ENCODE data around the gene ZNF837.
"Not testable (repeated sequence)": the region's sequence is repeated elsewhere in the genome, so short reads cannot be mapped to it uniquely, and the experiment has no call there.

ZNF837 gene

DNA sequence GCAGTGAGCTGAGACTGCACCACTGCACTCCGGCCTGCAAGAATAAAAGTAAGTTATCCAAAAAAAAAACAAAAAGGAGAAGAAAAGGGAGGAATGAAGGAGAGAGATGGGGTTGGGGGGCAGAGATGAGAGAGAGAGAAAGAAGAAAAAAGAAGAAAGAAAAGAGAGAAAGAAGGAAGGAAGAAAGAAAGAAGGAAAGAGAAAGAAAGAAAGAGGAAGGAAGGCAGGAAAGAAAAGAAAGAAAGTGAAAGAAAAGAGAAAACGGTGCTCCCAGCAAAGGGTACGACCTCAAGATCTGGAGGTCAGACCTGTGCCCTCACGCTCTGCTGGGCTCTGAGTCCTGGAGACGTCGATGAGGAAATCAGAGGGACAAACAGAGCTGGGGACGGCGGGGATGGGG, 31.2 kb downstream of the ZNF837 start:
- no peak for FAIRE-seq

DNA sequence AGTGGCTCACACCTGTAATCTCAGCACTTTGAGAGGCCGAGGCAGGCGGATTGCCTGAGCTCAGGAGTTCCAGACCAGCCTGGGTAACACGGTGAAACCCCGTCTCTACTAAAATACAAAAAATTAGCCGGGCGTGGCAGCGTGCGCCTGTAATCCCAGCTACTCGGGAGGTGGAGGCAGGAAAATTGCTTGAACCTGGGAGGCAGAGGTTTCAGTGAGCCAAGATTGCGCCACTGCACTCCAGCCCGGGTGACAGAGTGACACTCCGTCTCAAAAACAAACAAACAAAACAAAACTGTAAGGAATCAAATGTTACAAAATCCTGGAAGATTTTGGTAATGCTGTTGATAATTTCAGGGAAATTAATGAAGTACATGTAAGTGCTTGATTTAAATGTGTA, 32.8 kb downstream of the ZNF837 start:
- not testable (repeated sequence) for FAIRE-seq

DNA sequence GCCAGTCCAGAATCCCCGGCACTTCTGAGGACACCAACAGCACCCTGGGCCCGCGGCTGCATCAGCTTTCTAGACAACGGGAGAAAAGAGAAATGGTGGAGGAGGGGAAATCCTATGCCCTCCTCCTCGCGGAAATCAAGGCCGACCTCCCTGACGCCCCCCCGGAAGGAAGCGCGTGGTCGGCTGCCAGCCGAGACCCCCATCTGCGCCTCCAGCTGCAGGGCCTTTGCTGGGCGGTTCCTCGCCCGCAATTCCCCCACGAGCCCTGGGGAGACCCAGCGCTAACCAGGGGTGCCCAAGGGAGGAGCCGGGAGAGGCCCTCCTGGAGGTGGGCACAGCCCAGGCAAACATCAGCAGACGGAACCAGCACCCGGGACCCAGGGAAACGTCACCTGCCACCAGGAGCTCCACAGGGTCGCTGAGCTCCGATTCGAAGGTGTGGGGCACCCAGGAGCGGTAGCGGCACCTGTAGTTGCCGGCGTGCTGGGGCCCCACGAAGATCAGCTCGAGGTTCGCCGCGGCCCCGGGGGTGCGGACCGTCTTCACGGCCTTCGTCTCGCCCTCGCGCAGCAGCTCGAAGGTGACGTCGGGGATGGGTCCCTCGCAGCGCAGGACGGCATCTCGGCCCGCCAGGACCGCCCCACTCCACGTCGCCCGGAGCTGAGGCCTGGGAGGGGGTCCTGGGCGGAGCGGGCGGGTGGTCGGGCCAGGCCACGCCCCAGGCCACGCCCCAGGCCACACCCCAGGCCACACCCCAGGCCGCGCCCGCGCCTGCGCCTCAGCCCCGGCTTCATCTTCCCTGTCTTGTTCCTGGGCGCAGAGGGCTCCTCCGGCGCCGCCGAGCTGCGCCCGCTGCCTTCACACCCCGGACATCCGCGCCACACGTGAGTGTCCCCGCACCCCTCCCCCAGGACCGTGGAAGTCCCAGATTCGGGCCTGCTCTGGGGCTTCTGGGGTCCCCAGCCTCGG, 33.6 kb downstream of the ZNF837 start:
- FAIRE-seq: no peak

DNA sequence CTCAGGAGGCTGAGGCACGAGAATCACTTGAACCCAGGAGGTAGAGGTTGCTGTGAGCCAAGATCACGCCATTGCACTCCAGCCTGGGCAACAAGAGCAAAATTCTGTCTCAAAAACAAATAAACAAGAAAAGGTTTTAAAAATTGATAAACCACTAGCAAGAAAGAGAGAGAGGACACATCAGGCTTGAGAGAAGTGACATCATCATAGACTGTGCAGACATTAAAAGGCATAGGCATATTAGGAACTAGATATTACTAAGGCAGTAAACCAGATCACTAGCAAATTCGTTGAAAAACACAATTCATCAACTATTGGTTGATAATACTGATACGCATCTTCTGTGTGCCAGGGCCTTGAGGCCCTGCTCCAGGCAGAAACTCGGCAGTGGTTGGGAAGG, 35.3 kb downstream of the ZNF837 start:
- no peak for FAIRE-seq

DNA sequence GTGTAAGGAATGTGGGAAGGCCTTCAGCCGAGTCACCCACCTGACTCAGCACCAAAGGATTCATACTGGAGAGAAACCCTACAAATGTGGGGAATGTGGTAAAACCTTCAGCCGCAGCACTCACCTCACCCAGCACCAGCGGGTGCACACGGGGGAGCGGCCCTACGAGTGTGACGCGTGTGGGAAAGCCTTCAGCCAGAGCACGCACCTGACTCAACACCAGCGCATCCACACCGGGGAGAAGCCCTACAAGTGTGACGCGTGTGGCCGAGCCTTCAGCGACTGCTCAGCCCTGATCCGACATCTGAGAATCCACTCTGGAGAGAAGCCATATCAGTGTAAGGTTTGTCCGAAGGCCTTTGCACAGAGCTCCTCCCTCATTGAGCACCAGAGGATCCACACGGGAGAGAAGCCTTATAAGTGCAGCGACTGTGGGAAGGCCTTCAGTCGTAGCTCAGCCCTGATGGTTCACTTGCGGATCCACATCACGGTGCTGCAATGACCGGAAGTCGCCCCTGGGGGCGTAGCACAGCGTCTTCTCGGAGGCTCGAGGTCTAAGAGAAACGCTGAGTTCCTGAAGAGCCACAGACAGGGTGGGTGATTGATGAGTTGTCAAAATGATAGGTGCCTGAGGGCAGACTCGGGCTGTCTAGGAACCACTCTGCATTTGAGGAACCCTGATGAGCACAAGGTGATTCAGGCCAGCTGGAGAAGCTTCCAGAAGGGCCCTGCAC, 41.8 kb downstream of the ZNF837 start:
- FAIRE-seq: no peak

DNA sequence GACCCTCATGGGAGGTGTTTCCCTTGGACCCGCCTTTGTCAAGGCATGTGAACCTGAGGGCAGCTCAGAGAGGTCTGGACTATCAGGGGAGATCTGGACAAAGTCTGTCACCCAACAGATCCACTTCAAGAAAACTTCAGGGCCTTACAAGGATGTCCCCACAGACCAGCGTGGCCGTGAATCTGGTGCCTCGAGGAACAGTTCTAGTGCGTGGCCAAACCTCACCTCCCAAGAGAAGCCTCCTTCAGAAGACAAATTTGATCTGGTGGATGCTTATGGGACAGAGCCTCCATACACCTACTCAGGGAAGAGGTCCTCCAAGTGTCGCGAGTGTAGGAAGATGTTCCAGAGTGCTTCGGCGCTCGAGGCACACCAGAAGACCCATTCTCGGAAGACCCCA, 42.5 kb downstream of the ZNF837 start:
- FAIRE-seq: no peak

GRCh38 chr19:58336820-58337219, 44.0 kb downstream of the ZNF837 start:
- no peak for FAIRE-seq

DNA sequence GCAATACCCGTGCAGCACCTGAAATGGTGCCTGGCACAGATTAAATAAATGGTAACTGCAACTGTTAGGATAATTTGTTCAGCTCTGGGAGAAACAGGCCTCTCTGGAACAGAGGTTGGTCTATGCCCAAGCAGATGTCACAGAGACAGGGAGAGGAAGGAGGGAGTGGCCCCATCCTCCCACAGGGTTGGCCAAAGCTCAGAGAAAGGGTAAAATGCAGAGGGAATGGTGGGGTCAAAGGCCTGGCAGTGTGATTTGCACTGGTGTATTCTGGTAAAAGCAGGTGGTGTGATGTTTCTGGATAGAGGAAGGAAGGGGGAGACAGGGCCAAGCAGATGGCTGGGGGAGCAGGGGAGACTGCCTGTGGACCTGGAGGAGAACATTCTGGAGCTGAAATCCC, 44.6 kb downstream of the ZNF837 start:
- no peak for FAIRE-seq

DNA sequence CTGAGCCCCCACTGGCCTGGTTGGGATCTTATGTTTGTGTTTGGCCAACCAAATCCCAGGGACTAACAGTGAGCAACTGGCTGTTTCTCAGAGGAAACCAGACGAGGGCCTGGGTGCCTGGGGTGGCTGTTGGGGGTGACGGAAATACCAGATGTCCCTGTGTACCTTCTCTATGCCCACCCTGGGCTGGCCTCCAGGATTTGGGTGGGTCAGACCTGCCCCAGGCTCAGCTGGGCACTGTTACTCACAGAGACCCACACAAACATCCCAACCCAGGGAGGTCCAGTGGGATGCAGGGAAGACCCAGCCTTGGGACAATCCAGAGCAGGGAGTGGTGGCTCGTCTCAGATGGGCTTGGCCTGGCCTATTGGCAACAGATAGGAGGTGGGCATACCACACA, 45.2 kb downstream of the ZNF837 start:
- no peak for FAIRE-seq

- no peak for FAIRE-seq
Measured at GRCh38 chr19:58334691-58335249, 46.1 kb downstream of the ZNF837 start.

GRCh38 chr19:58332697-58333096, 48.1 kb downstream of the ZNF837 start:
- no peak for FAIRE-seq

DNA sequence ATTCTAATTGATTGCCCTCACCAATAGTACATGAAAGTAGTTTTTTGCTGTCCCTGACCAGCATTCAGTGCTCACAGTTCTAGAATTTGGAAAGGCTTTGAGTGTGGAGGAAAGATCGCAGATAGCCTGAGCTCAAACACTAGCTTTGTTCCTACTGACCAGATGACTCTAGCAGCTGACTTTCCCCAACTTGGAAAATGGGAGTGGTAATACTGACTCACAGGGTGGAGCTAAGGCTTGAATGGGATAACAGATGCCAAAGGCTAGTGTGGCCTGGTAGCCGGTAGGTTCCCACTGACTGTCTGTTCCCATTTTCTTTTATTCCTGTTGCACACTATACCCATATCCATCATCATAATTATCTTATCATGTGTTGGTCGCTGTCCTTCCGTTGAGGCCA, 50.4 kb downstream of the ZNF837 start:
- FAIRE-seq: no peak

GRCh38 chr19:58328999-58329398, 51.8 kb downstream of the ZNF837 start:
- FAIRE-seq: no peak

- FAIRE-seq: no peak
Measured at GRCh38 chr19:58326914-58327726, 53.7 kb downstream of the ZNF837 start, which contains the start of gene ZSCAN22. Gene ZSCAN22 (plus strand): TSS chr19:58326994. CDS start chr19:58334803, 7,809 bp downstream.

DNA sequence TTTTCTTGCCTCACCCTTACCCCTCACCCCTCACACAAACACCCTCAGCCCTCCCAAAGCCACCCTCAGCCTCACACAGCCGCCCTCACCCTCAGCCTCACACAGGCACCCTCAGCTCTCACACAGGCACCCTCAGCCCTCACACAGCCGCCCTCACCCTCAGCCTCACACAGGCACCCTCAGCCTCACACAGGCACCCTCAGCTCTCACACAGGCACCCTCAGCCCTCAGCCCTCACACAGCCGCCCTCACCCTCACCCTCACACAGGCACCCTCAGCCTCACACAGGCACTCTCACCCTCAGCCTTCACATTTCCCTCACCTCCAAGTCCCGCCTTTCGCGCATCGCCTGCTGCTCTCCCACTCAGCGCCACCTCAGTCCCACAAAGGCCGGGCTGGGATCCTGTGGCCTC, 54.3 kb downstream of the ZNF837 start:
- FAIRE-seq: no peak

DNA sequence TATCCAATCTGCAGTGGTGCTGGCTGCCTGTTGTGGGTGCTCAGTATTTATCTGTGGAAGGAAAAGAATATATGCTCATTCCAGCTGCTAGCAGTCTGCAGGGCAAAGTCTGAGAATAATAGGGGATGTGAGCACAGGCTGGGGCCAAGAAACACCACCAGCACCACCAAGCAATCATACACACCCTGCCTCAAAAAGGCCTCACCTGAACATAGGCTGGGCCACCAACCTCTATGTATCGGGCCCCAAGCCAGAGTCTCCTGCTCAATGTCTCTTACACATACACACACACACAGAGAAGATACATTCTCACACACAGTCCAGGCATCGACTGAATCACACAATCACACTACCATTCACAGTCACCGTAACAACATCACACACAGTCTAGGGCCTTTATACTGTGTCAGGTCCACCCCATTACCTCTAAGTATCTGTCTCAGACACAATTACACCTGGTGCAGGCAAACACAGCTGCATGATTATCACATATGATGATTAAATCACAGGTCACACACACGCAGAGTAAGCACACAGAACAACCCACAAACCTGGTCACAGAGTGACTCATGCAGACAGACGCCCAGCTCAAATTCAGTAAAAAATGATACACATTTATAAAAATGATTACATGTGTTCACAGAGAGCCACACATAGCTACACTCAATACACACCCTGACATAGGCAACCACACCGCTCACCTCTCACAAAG, 55.4 kb downstream of the ZNF837 start:
- no peak for FAIRE-seq

DNA sequence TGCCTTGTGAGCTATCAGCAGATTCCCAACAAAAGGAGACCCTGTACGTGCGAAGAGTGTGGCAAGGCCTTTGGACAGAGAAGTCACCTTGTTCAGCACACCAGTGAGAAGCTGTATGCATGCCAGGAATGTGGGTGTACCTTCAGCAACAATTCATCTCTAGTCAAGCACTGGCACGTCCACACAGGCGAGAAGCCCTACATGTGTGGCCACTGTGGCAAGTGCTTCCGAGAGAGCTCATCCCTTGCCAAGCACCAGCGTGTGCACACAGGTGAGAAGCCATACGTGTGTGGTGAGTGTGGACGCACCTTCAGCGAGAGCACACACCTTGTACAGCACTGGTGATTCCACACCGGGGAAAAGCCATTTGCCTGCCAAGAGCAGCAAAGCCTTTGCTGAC, 61.6 kb downstream of the ZNF837 start:
- FAIRE-seq: no peak

DNA sequence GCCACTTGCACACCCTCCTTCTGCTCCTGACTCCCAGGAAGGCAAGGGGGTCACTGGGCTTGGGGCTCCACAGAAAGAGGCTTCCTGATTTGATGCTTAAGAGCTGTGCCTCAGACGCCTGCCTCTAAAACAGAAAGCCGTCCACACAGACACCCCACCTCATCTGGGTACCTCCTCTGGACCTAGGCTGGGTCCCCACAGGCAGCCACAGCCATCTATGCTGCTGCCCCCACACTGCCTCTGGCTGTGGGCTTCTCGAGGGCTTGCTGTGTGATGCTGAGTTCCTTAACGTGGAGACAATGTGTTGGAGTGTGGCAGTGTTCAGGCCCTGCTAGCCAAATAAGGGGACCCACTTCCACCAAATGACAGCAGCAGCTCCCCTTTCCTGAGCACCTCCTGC, 62.5 kb downstream of the ZNF837 start:
- FAIRE-seq: no peak

Measured in islet of Langerhans (tissue), 1 donor.